Measurements from ENCODE around the gene LMCD1. TPM values are rescaled to one million over a fixed set of nuclear protein-coding genes. Genes with fewer than 3 reads are reported as not detected.

The LMCD1 gene
- total RNA-seq, 1 donor from 2014 or later, result 35.0 TPM

DNA sequence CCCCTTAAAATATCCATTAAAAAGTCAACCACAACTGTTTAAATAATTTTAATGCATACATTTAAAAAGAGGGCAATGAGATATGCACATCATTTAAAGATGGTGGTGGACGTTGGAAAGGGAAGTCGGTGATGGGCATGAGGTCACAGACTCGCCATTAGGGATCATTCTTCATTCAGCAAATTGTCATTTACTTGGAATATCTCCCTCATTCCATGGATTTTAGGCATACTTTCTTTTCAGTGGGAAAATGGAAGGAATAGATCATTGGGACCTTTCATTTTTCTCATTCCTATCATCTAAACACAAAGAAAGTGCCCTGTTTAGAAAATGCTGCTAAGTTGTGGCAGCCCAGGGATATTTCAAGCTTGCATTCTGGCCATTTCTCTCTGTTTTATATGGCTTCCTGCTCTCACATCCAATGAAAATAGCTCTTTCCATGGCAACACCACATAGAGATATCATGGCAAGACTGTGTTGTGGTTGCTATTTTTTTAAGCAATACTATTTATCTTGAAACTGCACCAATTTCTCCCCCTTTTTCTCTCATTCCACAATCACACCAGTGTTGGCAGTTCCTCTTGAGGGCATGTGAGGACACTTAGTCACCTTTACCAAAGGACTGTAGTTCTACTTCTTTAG, 40.7 kb upstream of the LMCD1 start:
- Histone ChIP-seq H3K36me3 (ENCODE audit: control insufficient read depth in 3 of 3, insufficient read depth in 3 of 3, low read length in 3 of 3) (no peaks in the 10 kb centered on the region), H3K27ac (ENCODE audit: low read depth, low read length) (no peak overlapping the region), H3K27me3 (ENCODE audit: control insufficient read depth in 3 of 3, insufficient read depth in 3 of 3, low read length in 3 of 3) (no peaks in the 10 kb centered on the region), H3K4me3 (ENCODE audit: low read length in 3 of 3) (no peak overlapping the region), H3K9me3 (ENCODE audit: control insufficient read depth in 3 of 3, low read length in 3 of 3) (no peaks in the 10 kb centered on the region), H3K9ac (ENCODE audit: low read depth in 1 of 3, low read length in 3 of 3) (no peak overlapping the region), H3K4me1 (ENCODE audit: control insufficient read depth in 3 of 3, insufficient read depth in 3 of 3, low read length in 3 of 3) (peaks cover 0 to 6% (median 3%) of the 10 kb centered on the region in 3 donors)

DNA sequence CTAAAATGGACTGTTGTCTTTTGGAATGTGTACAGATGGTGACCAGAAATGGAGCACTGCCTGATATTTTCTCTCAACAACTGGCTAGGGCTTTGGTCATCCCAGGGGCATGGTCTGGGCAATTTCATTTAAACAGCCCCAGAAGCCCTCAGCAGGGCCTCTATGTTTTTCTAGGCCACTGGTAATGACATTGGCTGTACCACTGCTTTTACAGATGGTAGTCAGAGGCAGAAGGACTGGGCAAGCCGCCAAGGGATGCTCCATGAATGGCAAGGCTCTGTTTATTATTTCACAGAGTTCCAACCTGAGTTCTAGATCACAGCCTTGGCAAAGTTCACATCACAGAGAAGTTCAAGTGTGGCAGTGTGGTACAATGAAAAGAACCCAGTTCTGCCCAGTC, 37.0 kb upstream of the LMCD1 start:
- H3K9ac ChIP-seq (ENCODE audit: low read depth in 1 of 3, low read length in 3 of 3), result no peak overlapping the region
- no peaks in the 10 kb centered on the region for H3K4me1 ChIP-seq (ENCODE audit: control insufficient read depth in 3 of 3, insufficient read depth in 3 of 3, low read length in 3 of 3)
- H3K4me3 ChIP-seq (ENCODE audit: low read length in 3 of 3), result no peak overlapping the region
- H3K27me3 ChIP-seq (ENCODE audit: control insufficient read depth in 3 of 3, insufficient read depth in 3 of 3, low read length in 3 of 3), result no peaks in the 10 kb centered on the region
- no peak overlapping the region for H3K27ac ChIP-seq (ENCODE audit: low read depth, low read length)
- H3K9me3 ChIP-seq (ENCODE audit: control insufficient read depth in 3 of 3, low read length in 3 of 3), result no peaks in the 10 kb centered on the region
- no peaks in the 10 kb centered on the region for H3K36me3 ChIP-seq (ENCODE audit: control insufficient read depth in 3 of 3, insufficient read depth in 3 of 3, low read length in 3 of 3)

DNA sequence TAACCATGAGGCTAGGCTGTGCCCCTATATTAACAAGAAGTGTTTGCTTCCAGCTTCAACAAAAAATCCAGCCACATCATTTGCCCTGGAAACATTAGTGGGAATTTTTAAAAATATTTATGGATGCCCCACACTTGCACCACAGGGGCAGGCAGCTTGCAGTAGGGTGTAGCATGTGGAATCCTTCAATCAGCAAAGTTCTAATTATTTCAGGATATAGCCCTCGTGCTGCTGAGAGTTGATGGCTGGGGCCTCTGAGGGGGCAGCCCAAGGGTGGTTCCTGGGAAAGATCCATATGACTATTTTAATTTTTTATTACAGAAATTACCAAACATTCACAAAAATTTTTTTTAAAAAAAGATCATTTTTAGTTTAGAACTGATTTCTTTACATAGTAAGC, 35.1 kb upstream of the LMCD1 start:
- H3K36me3 ChIP-seq (ENCODE audit: control insufficient read depth in 3 of 3, insufficient read depth in 3 of 3, low read length in 3 of 3), result no peaks in the 10 kb centered on the region
- H3K4me1 ChIP-seq (ENCODE audit: control insufficient read depth in 3 of 3, insufficient read depth in 3 of 3, low read length in 3 of 3), result no peaks in the 10 kb centered on the region
- no peak overlapping the region for H3K4me3 ChIP-seq (ENCODE audit: low read length in 3 of 3)
- H3K9me3 ChIP-seq (ENCODE audit: control insufficient read depth in 3 of 3, low read length in 3 of 3), result no peaks in the 10 kb centered on the region
- no peak overlapping the region for H3K9ac ChIP-seq (ENCODE audit: low read depth in 1 of 3, low read length in 3 of 3)
- no peak overlapping the region for H3K27ac ChIP-seq (ENCODE audit: low read depth, low read length)
- H3K27me3 ChIP-seq (ENCODE audit: control insufficient read depth in 3 of 3, insufficient read depth in 3 of 3, low read length in 3 of 3), result no peaks in the 10 kb centered on the region

DNA sequence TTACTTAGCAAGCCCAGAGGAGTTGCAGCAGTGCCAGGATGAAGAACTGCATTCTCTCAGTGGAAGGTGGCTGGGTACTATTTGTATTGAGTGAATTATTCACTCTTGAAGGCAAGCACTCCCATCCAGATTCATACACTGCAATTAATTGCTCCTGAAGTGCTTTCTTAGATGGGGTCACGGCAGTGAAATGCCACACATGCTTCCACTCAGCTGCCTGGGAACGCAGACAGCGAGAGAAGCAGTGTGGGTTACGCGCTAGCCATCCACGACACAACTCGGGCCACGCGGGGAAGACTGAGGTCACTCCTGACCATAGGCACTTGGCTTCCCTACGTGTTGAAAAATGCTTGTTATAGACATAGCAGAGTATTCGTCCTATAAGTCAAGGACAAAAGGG, 30.8 kb upstream of the LMCD1 start:
- Histone ChIP-seq H3K4me3 (ENCODE audit: low read length in 3 of 3) (no peak overlapping the region), H3K4me1 (ENCODE audit: control insufficient read depth in 3 of 3, insufficient read depth in 3 of 3, low read length in 3 of 3) (no peaks in the 10 kb centered on the region), H3K9me3 (ENCODE audit: control insufficient read depth in 3 of 3, low read length in 3 of 3) (no peaks in the 10 kb centered on the region), H3K9ac (ENCODE audit: low read depth in 1 of 3, low read length in 3 of 3) (no peak overlapping the region), H3K27me3 (ENCODE audit: control insufficient read depth in 3 of 3, insufficient read depth in 3 of 3, low read length in 3 of 3) (no peaks in the 10 kb centered on the region), H3K36me3 (ENCODE audit: control insufficient read depth in 3 of 3, insufficient read depth in 3 of 3, low read length in 3 of 3) (no peaks in the 10 kb centered on the region), H3K27ac (ENCODE audit: low read depth, low read length) (no peak overlapping the region)

DNA sequence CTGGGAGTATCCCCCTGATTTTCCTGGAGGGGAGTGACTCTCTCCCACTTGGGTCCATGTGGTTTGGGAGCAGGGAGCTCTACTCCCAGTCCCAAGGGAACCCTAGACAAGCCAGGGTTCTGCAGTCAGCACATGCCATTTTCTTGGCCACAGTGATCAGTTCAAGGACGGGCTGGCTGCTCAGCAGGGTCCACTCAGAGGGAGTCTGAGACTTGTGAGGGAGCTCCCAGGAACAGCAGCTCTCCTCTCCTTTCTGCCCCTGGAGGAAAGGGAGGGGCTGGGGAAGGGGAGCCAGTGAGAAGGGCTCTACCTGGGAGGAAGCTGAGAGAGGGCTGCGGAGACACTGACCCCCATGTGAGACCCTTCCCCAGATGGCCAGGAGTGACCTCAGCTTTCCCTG, 29.1 kb upstream of the LMCD1 start:
- H3K9me3 ChIP-seq (ENCODE audit: control insufficient read depth in 3 of 3, low read length in 3 of 3), result no peaks in the 10 kb centered on the region
- H3K27ac ChIP-seq (ENCODE audit: low read depth, low read length), result no peak overlapping the region
- H3K4me3 ChIP-seq (ENCODE audit: low read length in 3 of 3), result no peak overlapping the region
- H3K9ac ChIP-seq (ENCODE audit: low read depth in 1 of 3, low read length in 3 of 3), result no peak overlapping the region
- H3K27me3 ChIP-seq (ENCODE audit: control insufficient read depth in 3 of 3, insufficient read depth in 3 of 3, low read length in 3 of 3), result no peaks in the 10 kb centered on the region
- H3K4me1 ChIP-seq (ENCODE audit: control insufficient read depth in 3 of 3, insufficient read depth in 3 of 3, low read length in 3 of 3), result no peaks in the 10 kb centered on the region
- H3K36me3 ChIP-seq (ENCODE audit: control insufficient read depth in 3 of 3, insufficient read depth in 3 of 3, low read length in 3 of 3), result no peaks in the 10 kb centered on the region

DNA sequence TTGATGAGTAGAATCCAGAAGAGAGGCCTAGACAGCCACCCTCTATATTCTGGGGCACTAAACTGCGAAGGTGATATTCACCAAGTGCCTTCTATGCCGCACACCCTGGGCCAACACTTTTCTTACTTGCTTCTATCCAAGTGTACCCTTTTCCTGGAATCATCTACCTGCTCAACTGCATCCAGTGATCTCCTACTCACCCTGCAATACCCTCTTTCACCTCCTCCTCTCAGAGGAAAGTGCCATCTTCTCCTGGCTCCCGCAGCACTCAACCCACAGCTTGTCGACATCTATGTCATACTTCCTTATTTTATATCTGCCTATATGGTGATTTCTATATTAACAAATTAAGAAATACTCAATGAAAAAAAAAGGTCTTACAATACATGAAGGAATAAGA, 28.6 kb upstream of the LMCD1 start:
- H3K9ac ChIP-seq (ENCODE audit: low read depth in 1 of 3, low read length in 3 of 3), result no peak overlapping the region
- H3K27ac ChIP-seq (ENCODE audit: low read depth, low read length), result no peak overlapping the region
- no peaks in the 10 kb centered on the region for H3K4me1 ChIP-seq (ENCODE audit: control insufficient read depth in 3 of 3, insufficient read depth in 3 of 3, low read length in 3 of 3)
- no peaks in the 10 kb centered on the region for H3K27me3 ChIP-seq (ENCODE audit: control insufficient read depth in 3 of 3, insufficient read depth in 3 of 3, low read length in 3 of 3)
- no peaks in the 10 kb centered on the region for H3K9me3 ChIP-seq (ENCODE audit: control insufficient read depth in 3 of 3, low read length in 3 of 3)
- no peak overlapping the region for H3K4me3 ChIP-seq (ENCODE audit: low read length in 3 of 3)
- no peaks in the 10 kb centered on the region for H3K36me3 ChIP-seq (ENCODE audit: control insufficient read depth in 3 of 3, insufficient read depth in 3 of 3, low read length in 3 of 3)

DNA sequence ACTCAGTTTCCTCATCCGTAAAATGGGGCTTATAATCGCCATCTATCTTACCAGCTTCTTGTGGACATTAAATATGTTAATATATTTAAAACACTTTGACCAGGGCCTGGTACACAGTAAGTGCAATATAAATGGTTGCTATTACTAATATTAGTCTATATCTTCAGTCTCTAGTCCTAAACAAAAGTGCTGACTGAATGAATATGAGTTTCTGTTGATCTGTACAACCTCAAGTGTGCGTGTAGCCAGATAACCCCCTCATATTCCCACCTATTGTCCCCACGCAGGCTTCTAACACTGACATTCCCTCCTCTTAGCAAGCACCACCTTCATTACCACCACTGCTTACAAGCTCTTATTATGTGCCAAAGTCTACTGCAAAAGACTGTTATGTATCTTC, 27.6 kb upstream of the LMCD1 start:
- H3K27me3 ChIP-seq (ENCODE audit: control insufficient read depth in 3 of 3, insufficient read depth in 3 of 3, low read length in 3 of 3), result no peaks in the 10 kb centered on the region
- no peaks in the 10 kb centered on the region for H3K4me1 ChIP-seq (ENCODE audit: control insufficient read depth in 3 of 3, insufficient read depth in 3 of 3, low read length in 3 of 3)
- H3K9ac ChIP-seq (ENCODE audit: low read depth in 1 of 3, low read length in 3 of 3), result no peak overlapping the region
- no peaks in the 10 kb centered on the region for H3K36me3 ChIP-seq (ENCODE audit: control insufficient read depth in 3 of 3, insufficient read depth in 3 of 3, low read length in 3 of 3)
- no peak overlapping the region for H3K4me3 ChIP-seq (ENCODE audit: low read length in 3 of 3)
- H3K27ac ChIP-seq (ENCODE audit: low read depth, low read length), result no peak overlapping the region
- H3K9me3 ChIP-seq (ENCODE audit: control insufficient read depth in 3 of 3, low read length in 3 of 3), result no peaks in the 10 kb centered on the region

DNA sequence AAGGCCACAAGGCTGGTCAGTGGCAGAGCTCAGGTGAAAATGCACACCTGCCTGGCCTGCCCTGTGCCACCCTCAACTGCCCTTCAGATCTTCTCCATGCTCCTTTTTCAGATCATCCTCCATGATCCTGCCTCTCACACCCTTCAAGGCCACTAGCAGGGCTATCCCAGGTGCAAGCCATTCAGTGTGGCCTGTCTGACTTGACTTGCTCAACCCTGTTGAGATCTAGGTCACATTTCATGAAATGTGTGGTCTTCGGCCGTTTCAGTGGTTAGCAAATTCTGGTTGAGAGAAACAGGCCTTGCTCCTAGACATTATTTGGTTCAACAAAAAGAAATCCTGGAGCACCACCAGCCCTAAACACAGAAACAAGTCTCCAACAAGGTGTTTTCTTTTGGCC, 26.6 kb upstream of the LMCD1 start:
- Histone ChIP-seq H3K4me1 (ENCODE audit: control insufficient read depth in 3 of 3, insufficient read depth in 3 of 3, low read length in 3 of 3) (no peaks in the 10 kb centered on the region), H3K9me3 (ENCODE audit: control insufficient read depth in 3 of 3, low read length in 3 of 3) (no peaks in the 10 kb centered on the region), H3K4me3 (ENCODE audit: low read length in 3 of 3) (no peak overlapping the region), H3K27ac (ENCODE audit: low read depth, low read length) (no peak overlapping the region), H3K36me3 (ENCODE audit: control insufficient read depth in 3 of 3, insufficient read depth in 3 of 3, low read length in 3 of 3) (no peaks in the 10 kb centered on the region), H3K27me3 (ENCODE audit: control insufficient read depth in 3 of 3, insufficient read depth in 3 of 3, low read length in 3 of 3) (no peaks in the 10 kb centered on the region), H3K9ac (ENCODE audit: low read depth in 1 of 3, low read length in 3 of 3) (no peak overlapping the region)

DNA sequence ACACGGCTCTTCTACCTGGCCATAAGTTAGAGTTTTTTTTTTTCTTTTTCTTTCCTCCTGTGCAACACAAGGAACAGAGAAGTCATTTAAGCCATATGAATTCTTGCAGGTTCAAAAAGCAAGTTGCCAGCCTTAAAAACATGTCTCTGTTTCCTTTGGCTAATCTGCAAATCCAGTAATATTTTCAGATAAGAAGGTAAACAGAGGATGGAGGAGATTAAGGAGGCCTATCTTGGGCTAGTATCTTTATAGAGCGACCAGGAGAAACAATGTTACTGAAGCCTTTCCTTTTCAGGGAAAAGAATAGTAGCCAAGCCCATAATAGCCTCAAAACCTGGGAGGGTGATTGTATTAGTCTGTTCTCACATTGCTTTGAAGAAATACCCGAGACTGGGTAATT, 20.9 kb upstream of the LMCD1 start:
- no peaks in the 10 kb centered on the region for H3K27me3 ChIP-seq (ENCODE audit: control insufficient read depth in 3 of 3, insufficient read depth in 3 of 3, low read length in 3 of 3)
- H3K27ac ChIP-seq (ENCODE audit: low read depth, low read length), result no peak overlapping the region
- H3K36me3 ChIP-seq (ENCODE audit: control insufficient read depth in 3 of 3, insufficient read depth in 3 of 3, low read length in 3 of 3), result no peaks in the 10 kb centered on the region
- no peak overlapping the region for H3K9ac ChIP-seq (ENCODE audit: low read depth in 1 of 3, low read length in 3 of 3)
- H3K4me3 ChIP-seq (ENCODE audit: low read length in 3 of 3), result no peak overlapping the region
- peaks cover 14 to 26% (median 15%) of the 10 kb centered on the region in 3 donors for H3K4me1 ChIP-seq (ENCODE audit: control insufficient read depth in 3 of 3, insufficient read depth in 3 of 3, low read length in 3 of 3)
- H3K9me3 ChIP-seq (ENCODE audit: control insufficient read depth in 3 of 3, low read length in 3 of 3), result no peaks in the 10 kb centered on the region

DNA sequence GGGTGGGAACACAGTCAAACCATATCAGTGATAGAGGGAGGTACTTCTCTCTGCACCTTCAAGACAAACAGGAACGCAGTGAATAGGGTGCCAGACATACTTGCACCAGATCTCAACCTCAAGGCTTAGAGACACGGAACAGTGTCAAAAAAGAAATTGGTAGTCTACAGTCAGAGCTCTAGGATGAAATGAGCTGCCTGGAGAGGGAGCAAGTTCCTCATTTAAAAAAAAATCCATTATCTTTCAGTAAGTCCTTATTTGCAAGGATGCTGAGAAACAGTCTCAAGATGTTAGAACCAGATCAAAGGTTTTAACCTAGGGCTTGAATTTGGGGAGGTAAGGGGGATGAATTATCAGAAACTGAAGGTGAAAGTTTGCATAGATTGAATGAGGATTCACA, 20.2 kb upstream of the LMCD1 start:
- H3K36me3 ChIP-seq (ENCODE audit: control insufficient read depth in 3 of 3, insufficient read depth in 3 of 3, low read length in 3 of 3), result no peaks in the 10 kb centered on the region
- H3K27ac ChIP-seq (ENCODE audit: low read depth, low read length), result no peak overlapping the region
- H3K9ac ChIP-seq (ENCODE audit: low read depth in 1 of 3, low read length in 3 of 3), result no peak overlapping the region
- no peak overlapping the region for H3K4me3 ChIP-seq (ENCODE audit: low read length in 3 of 3)
- H3K9me3 ChIP-seq (ENCODE audit: control insufficient read depth in 3 of 3, low read length in 3 of 3), result no peaks in the 10 kb centered on the region
- peaks cover 14 to 26% (median 15%) of the 10 kb centered on the region in 3 donors for H3K4me1 ChIP-seq (ENCODE audit: control insufficient read depth in 3 of 3, insufficient read depth in 3 of 3, low read length in 3 of 3)
- no peaks in the 10 kb centered on the region for H3K27me3 ChIP-seq (ENCODE audit: control insufficient read depth in 3 of 3, insufficient read depth in 3 of 3, low read length in 3 of 3)
